HG03280 (cell line): ENCODE measurements around the gene PSMG4.
"Not testable (repeated sequence)": the region's sequence is repeated elsewhere in the genome, so short reads cannot be mapped to it uniquely, and the experiment has no call there.

Experiments
- ATAC-seq: cut with Tn5 transposase; IDR thresholded peaks from one replicate; pipeline ENCODE4 v1.9.1; 2021; ENCODE audit warnings: mild to moderate bottlenecking, moderate library complexity; ENCODE audit not compliant: unreplicated experiment

Gene PSMG4

GRCh38 chr6:3230256-3230882, 28.4 kb upstream of the PSMG4 start:
- no peak for ATAC-seq

GRCh38 chr6:3230900-3231246, 27.9 kb upstream of the PSMG4 start:
- ATAC-seq, result no peak

GRCh38 chr6:3231247-3232016, 27.3 kb upstream of the PSMG4 start:
- ATAC-seq, result no peak

- ATAC-seq, result no peak
These were observed 26.5 kb upstream of the PSMG4 start for GRCh38 chr6:3232017-3232945.

- no peak for ATAC-seq
These were observed 25.4 kb upstream of the PSMG4 start for GRCh38 chr6:3233321-3233720.

GRCh38 chr6:3233904-3234303, 24.8 kb upstream of the PSMG4 start:
- ATAC-seq, result no peak

- no peak for ATAC-seq
These were observed 23.3 kb upstream of the PSMG4 start for GRCh38 chr6:3235486-3235885.

GRCh38 chr6:3236005-3236404, 22.7 kb upstream of the PSMG4 start:
- no peak for ATAC-seq

- no peak for ATAC-seq
These were observed 20.7 kb upstream of the PSMG4 start for GRCh38 chr6:3237761-3238662.

- no peak for ATAC-seq
These were observed 19.5 kb upstream of the PSMG4 start for GRCh38 chr6:3239110-3239830.

GRCh38 chr6:3240595-3240994, 18.2 kb upstream of the PSMG4 start:
- no peak for ATAC-seq

GRCh38 chr6:3241745-3242144, 17.0 kb upstream of the PSMG4 start:
- not testable (repeated sequence) for ATAC-seq

- ATAC-seq, result no peak
These were observed 16.0 kb upstream of the PSMG4 start for GRCh38 chr6:3242768-3243167.

- no peak for ATAC-seq
These were observed 14.5 kb upstream of the PSMG4 start for GRCh38 chr6:3244003-3244831.

- not testable (repeated sequence) for ATAC-seq
These were observed 13.9 kb upstream of the PSMG4 start for GRCh38 chr6:3244832-3245161.

GRCh38 chr6:3245216-3245615, 13.5 kb upstream of the PSMG4 start:
- ATAC-seq, result no peak

- ATAC-seq, result no peak
These were observed 11.2 kb upstream of the PSMG4 start for GRCh38 chr6:3247255-3248146.

- no peak for ATAC-seq
These were observed 8.9 kb upstream of the PSMG4 start for GRCh38 chr6:3249821-3250220.
